IMR-90 (cell line): Measurements from ENCODE around the gene KRT1. TPM values are rescaled to one million over a fixed set of nuclear protein-coding genes. Genes with fewer than 3 reads are reported as not detected.

Experiments used
- ATAC-seq: fragments of 200-7000 bp; cut with Tn5 transposase; 2 replicates; pipeline ENCODE4 v1.9.1; 2020; ENCODE audit warnings: low read depth, mild to moderate bottlenecking, moderate library complexity
- BruUV-seq: library from RNA; stranded (reverse); fragments of 400-500 nt; replicated peaks from 2 replicates; lab custom pipeline; 2021; lab: Mats Ljungman, UMichigan
- CTCF ChIA-PET: fragments of 300-600 bp; formaldehyde crosslinking; extraction: SDS; loops from one replicate; lab custom pipeline; 2021; ENCODE audit warnings: antibody characterized with exemption; lab: Yijun Ruan, JAX
- POLR2A ChIA-PET: fragments of 300-600 bp; sonication (Branson Sonifier 250); formaldehyde crosslinking; loops from one replicate; lab custom pipeline; 2022; ENCODE audit warnings: antibody characterized with exemption; ENCODE audit not compliant: unreplicated experiment; lab: Charles Lee
- DNase-seq: peaks from one replicate; pipeline ENCODE4 v3.0.0; 2013
- H2AFZ ChIP-seq: replicated peaks from 2 replicates; pipeline ENCODE3; 2013; ENCODE audit warnings: low read length, mild to moderate bottlenecking; ENCODE audit not compliant: poor library complexity
- H2AK5ac ChIP-seq: 2 replicates; pipeline ENCODE4 v1.6.1; 2013; ENCODE audit warnings: low read depth, low read length, inconsistent platforms
- H2AK9ac ChIP-seq: replicated peaks from 2 replicates; pipeline ENCODE3; 2013; ENCODE audit warnings: mild to moderate bottlenecking, low read depth, low read length, moderate library complexity; ENCODE audit not compliant: poor library complexity
- H2BK120ac ChIP-seq: 2 replicates; pipeline ENCODE4 v1.6.1; 2013; ENCODE audit warnings: low read depth, low read length, inconsistent platforms
- H2BK15ac ChIP-seq: 3 replicates; pipeline ENCODE4 v1.6.1; 2013; ENCODE audit warnings: low read depth, low read length, inconsistent platforms
- H2BK20ac ChIP-seq: 2 replicates; pipeline ENCODE4 v1.6.1; 2013; ENCODE audit warnings: low read depth, mild to moderate bottlenecking, inconsistent platforms, low read length, moderate library complexity
- H2BK5ac ChIP-seq: 2 replicates; pipeline ENCODE4 v1.6.1; 2013; ENCODE audit warnings: mild to moderate bottlenecking, low read depth, low read length, inconsistent platforms; ENCODE audit not compliant: poor library complexity, severe bottlenecking
- H3K14ac ChIP-seq: replicated peaks from 2 replicates; pipeline ENCODE4 v1.6.1; 2013; ENCODE audit warnings: low read depth, low read length, inconsistent platforms
- H3K18ac ChIP-seq: 2 replicates; pipeline ENCODE4 v1.6.1; 2013; ENCODE audit warnings: low read depth, low read length, control low read depth
- H3K23ac ChIP-seq: 2 replicates; pipeline ENCODE4 v1.6.1; 2013; ENCODE audit warnings: low read depth, low read length, inconsistent platforms
- H3K27ac ChIP-seq: 2 replicates; pipeline ENCODE4 v1.5.1; 2013; ENCODE audit warnings: mild to moderate bottlenecking, control low read depth, low read length; ENCODE audit not compliant: insufficient read depth
- H3K27me3 ChIP-seq: 2 replicates; pipeline ENCODE4 v1.6.1; 2013; ENCODE audit warnings: low read length; ENCODE audit not compliant: control insufficient read depth, insufficient read depth
- H3K36me3 ChIP-seq: 2 replicates; pipeline ENCODE4 v1.6.1; 2013; ENCODE audit warnings: low read length, mixed read lengths; ENCODE audit not compliant: control insufficient read depth, insufficient read depth
- H3K4ac ChIP-seq: 2 replicates; pipeline ENCODE4 v1.6.1; 2013; ENCODE audit warnings: low read depth, low read length, inconsistent platforms
- H3K4me1 ChIP-seq: 2 replicates; pipeline ENCODE4 v1.6.1; 2013; ENCODE audit warnings: low read length, mixed read lengths; ENCODE audit not compliant: control insufficient read depth, insufficient read depth
- H3K4me2 ChIP-seq: 2 replicates; pipeline ENCODE4 v1.6.1; 2013; ENCODE audit warnings: low read depth, mild to moderate bottlenecking, control low read depth, low read length, moderate library complexity
- H3K4me3 ChIP-seq: 2 replicates; pipeline ENCODE4 v1.5.1; 2013; ENCODE audit warnings: low read depth, mild to moderate bottlenecking, control low read depth, low read length, moderate library complexity; ENCODE audit not compliant: insufficient read depth
- H3K56ac ChIP-seq: 2 replicates; pipeline ENCODE4 v1.6.1; 2013; ENCODE audit warnings: low read length, inconsistent platforms; ENCODE audit not compliant: insufficient read depth; ENCODE audit errors: extremely low read depth
- H3K79me1 ChIP-seq, 2 experiments: 2 replicates each; pipeline ENCODE4 v1.6.1; 2013; ENCODE audit warnings: low read length in 2 of 2, inconsistent platforms in 1 of 2, low read depth in 1 of 2
- H3K9ac ChIP-seq: 2 replicates; pipeline ENCODE4 v1.6.1; 2013; ENCODE audit warnings: low read depth, low read length, control low read depth
- H3K9me1 ChIP-seq: 2 replicates; pipeline ENCODE4 v1.6.1; 2013; ENCODE audit warnings: low read length, inconsistent platforms; ENCODE audit not compliant: insufficient read depth
- H3K9me3 ChIP-seq: 2 replicates; pipeline ENCODE4 v1.6.1; 2013; ENCODE audit warnings: low read length; ENCODE audit not compliant: control insufficient read depth, insufficient read depth
- H4K20me1 ChIP-seq: 2 replicates; pipeline ENCODE4 v1.6.1; 2013; ENCODE audit warnings: low read length, inconsistent platforms; ENCODE audit not compliant: insufficient read depth
- H4K5ac ChIP-seq: 2 replicates; pipeline ENCODE4 v1.6.1; 2013; ENCODE audit warnings: mild to moderate bottlenecking, low read depth, low read length, control low read depth
- H4K8ac ChIP-seq, 2 experiments: 2 replicates each; pipeline ENCODE4 v1.6.1; 2013; ENCODE audit warnings: low read depth in 2 of 2, low read length in 2 of 2, control low read depth in 1 of 2, inconsistent platforms in 1 of 2
- H4K91ac ChIP-seq: 2 replicates; pipeline ENCODE4 v1.6.1; 2013; ENCODE audit warnings: low read depth, low read length, inconsistent platforms; ENCODE audit not compliant: insufficient read depth
- BHLHE40 ChIP-seq: fragments of 150-350 bp; IDR thresholded peaks from 2 replicates; pipeline ENCODE4 v1.6.1; 2016; ENCODE audit warnings: mild to moderate bottlenecking, low read depth, low read length
- CEBPB ChIP-seq: IDR thresholded peaks from 2 replicates; pipeline ENCODE4 v1.6.1; 2012; ENCODE audit warnings: low read depth, low read length, improper control_type of control experiment
- CTCF ChIP-seq: conservative IDR thresholded peaks from 2 replicates; pipeline ENCODE4 v1.5.1; 2012; ENCODE audit warnings: mild to moderate bottlenecking, low read depth, low read length, improper control_type of control experiment
- ELK1 ChIP-seq: fragments of 150-350 bp; IDR thresholded peaks from 2 replicates; pipeline ENCODE4 v1.6.1; 2016; ENCODE audit warnings: low read depth, mild to moderate bottlenecking, low read length, moderate library complexity, borderline replicate concordance
- FOS ChIP-seq: fragments of 150-350 bp; IDR thresholded peaks from 2 replicates; pipeline ENCODE4 v1.6.1; 2016; ENCODE audit warnings: low read depth, low read length
- NFE2L2 ChIP-seq: fragments of 150-350 bp; IDR thresholded peaks from 2 replicates; pipeline ENCODE4 v1.6.1; 2016; ENCODE audit warnings: low read depth, mild to moderate bottlenecking, low read length
- RAD21 ChIP-seq: IDR thresholded peaks from 2 replicates; pipeline ENCODE4 v1.6.1; 2012; ENCODE audit warnings: low read length, improper control_type of control experiment
- RCOR1 ChIP-seq: IDR thresholded peaks from 2 replicates; pipeline ENCODE4 v1.6.1; 2012; ENCODE audit warnings: mild to moderate bottlenecking, low read length, improper control_type of control experiment; ENCODE audit not compliant: insufficient replicate concordance
- SMC3 ChIP-seq: fragments of 150-350 bp; IDR thresholded peaks from 2 replicates; pipeline ENCODE4 v1.6.1; 2016; ENCODE audit warnings: low read depth, mild to moderate bottlenecking, antibody characterized with exemption, low read length, moderate library complexity
- WGBS, 2 experiments: methylation state at CpG; one replicate each; pipeline versions ENCODE4 v1.1.5 to v1.1.7; 2013; ENCODE audit warnings: missing lambda C conversion rate in 2 of 2; ENCODE audit not compliant: insufficient read length in 1 of 2; ENCODE audit errors: extremely low coverage in 2 of 2; 5-methylcytosine and 5-hydroxymethylcytosine counted together
- dilution Hi-C: fragments of 300-500 bp; cut with HindIII; formaldehyde crosslinking; loops from one replicate; pipeline ENCODE4 v1.14.3; 2018; ENCODE audit warnings: low sequenced_read_pairs; ENCODE audit not compliant: unreplicated experiment
- in situ Hi-C: fragments of 300-500 bp; cut with MboI; formaldehyde crosslinking; loops from 3 replicates; pipeline ENCODE4 v1.14.3; 2019; ENCODE audit warnings: low sequenced_read_pairs, inconsistent platforms, mixed read lengths
- intact Hi-C: fragments of 100-400 bp; cut with micrococcal nuclease; formaldehyde crosslinking; loops from 2 replicates; pipeline ENCODE4 v1.10.0; 2022
- polyA plus RNA-seq, 3 experiments: library from polyadenylated mRNA; depleted of rRNA; stranded (reverse); fragments of >200 nt; gene quantifications; 2 replicates each; pipeline ENCODE4 v1.2.3, GENCODE V29; 2012; ENCODE audit warnings: low replicate concordance in 1 of 3
- total RNA-seq: library from RNA; depleted of rRNA; stranded (reverse); fragments of >200 nt; gene quantifications from 2 replicates; pipeline ENCODE4 v1.2.3, GENCODE V29; 2012

Gene KRT1
- total and polyA plus RNA-seq, 2 of the 4 experiments (the other 2 are of a cell fraction) = not detected

- Histone ChIP-seq H3K9me1 (no peaks in the 10 kb centered on the region), H2AFZ (no peak overlapping the region), H4K8ac (no peak overlapping the region), H2BK120ac (no peak overlapping the region), H4K5ac (no peak overlapping the region), H3K9ac (no peak overlapping the region), H2AK5ac (no peak overlapping the region), H2AK9ac (no peak overlapping the region), H3K79me1 (no peaks in the 10 kb centered on the region), H3K4me2 (no peak overlapping the region), H3K23ac (no peak overlapping the region), H2BK20ac (no peak overlapping the region), H3K18ac (no peak overlapping the region), H4K20me1 (no peaks in the 10 kb centered on the region), H3K27ac (no peak overlapping the region), H3K9me3 (no peaks in the 10 kb centered on the region), H3K27me3 (peaks cover 15% of the 10 kb centered on the region), H3K4me3 (no peak overlapping the region), H3K4ac (no peak overlapping the region), H3K4me1 (no peaks in the 10 kb centered on the region), H3K36me3 (no peaks in the 10 kb centered on the region), H2BK15ac (no peak overlapping the region), H2BK5ac (no peak overlapping the region), H4K91ac (no peak overlapping the region), H3K56ac (no peak overlapping the region), H3K14ac (no peak overlapping the region)
- DNase-seq (no peak), ATAC-seq (no peak)
- TF ChIP-seq ELK1 (no peak), RCOR1 (no peak), RAD21 (no peak), CTCF (no peak), CEBPB (no peak), BHLHE40 (no peak), FOS (no peak), SMC3 (no peak), NFE2L2 (no peak)
- intact Hi-C loops (no loop called here), dilution Hi-C loops (no loop called here), in situ Hi-C loops (no loop called here)
- no TSS peak for BruUV-seq
- CTCF ChIA-PET = no interaction called here
- WGBS, 2 experiments = 50% methylated on average over 1 of the region's 4 CpGs; no CpG with 5 or more reads in 1 of the 2 experiments
- POLR2A ChIA-PET = no interaction called here
Measured at GRCh38 chr12:52656616-52657015, 23.6 kb downstream of the KRT1 start.
